Measurements from ENCODE around the gene MYO5B. TPM values are rescaled to one million over a fixed set of nuclear protein-coding genes. Genes with fewer than 3 reads are reported as not detected.

MYO5B gene
- total RNA-seq, 1 donor from 2014 or later, result 114 TPM

- no peaks in the 10 kb centered on the region for H3K36me3 ChIP-seq (ENCODE audit: control insufficient read depth, insufficient read depth, low read length)
- DNase-seq (ENCODE audit: low read depth), result no peak
Observed at GRCh38 chr18:50143294-50143693, 51.7 kb downstream of the MYO5B start.

DNA sequence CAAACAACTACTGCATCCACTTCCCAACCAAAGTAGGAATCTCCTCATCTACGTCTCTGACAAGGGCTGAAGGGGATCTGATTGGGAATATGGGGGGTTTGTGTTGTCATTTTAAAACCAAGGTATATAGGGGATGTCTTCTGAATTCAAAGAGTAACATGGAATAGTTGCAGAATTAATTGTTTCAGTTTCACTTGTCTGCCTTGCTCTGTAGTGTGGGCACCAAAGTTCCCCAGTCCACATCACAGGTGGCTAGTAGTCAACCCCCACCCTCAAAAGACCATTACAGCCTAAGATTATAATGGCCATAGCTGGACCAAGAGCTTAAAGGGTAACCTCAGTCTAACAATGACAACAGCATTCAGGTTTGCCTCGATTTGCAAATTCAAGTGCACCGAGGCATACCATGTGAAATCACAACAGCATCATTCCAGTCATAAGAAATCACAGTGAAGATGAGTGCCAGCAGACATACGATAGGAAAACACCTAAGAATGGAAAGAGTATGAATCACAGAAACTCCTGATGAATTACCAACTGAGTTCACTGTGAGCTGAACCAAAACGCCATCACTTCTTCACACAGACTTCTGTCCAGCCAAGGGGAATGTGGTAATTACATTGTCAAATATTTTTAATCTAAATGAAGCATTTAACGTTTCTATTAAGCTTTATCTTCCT, 52.4 kb downstream of the MYO5B start:
- TF ChIP-seq, protein P1, sequence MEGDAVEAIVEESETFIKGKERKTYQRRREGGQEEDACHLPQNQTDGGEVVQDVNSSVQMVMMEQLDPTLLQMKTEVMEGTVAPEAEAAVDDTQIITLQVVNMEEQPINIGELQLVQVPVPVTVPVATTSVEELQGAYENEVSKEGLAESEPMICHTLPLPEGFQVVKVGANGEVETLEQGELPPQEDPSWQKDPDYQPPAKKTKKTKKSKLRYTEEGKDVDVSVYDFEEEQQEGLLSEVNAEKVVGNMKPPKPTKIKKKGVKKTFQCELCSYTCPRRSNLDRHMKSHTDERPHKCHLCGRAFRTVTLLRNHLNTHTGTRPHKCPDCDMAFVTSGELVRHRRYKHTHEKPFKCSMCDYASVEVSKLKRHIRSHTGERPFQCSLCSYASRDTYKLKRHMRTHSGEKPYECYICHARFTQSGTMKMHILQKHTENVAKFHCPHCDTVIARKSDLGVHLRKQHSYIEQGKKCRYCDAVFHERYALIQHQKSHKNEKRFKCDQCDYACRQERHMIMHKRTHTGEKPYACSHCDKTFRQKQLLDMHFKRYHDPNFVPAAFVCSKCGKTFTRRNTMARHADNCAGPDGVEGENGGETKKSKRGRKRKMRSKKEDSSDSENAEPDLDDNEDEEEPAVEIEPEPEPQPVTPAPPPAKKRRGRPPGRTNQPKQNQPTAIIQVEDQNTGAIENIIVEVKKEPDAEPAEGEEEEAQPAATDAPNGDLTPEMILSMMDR (IDR thresholded peaks at IDR 0.05; ENCODE audit: insufficient read depth, low read length, poor library complexity, severe bottlenecking), result no peak
- H3K36me3 ChIP-seq (ENCODE audit: control insufficient read depth, insufficient read depth, low read length), result no peaks in the 10 kb centered on the region
- DNase-seq (ENCODE audit: low read depth), result no peak
- no peak overlapping the region for H3K4me3 ChIP-seq (ENCODE audit: low read depth, low read length)
- no peaks in the 10 kb centered on the region for H3K27me3 ChIP-seq (ENCODE audit: control insufficient read depth, insufficient read depth, low read length)

More at GRCh38 chr18:50143294-50143693, 51.7 kb downstream of the MYO5B start:
- TF ChIP-seq, protein P1 (IDR thresholded peaks at IDR 0.05; ENCODE audit: insufficient read depth, low read length, poor library complexity, severe bottlenecking), result no peak
- Histone ChIP-seq H3K4me3 (ENCODE audit: low read depth, low read length) (no peak overlapping the region), H3K27me3 (ENCODE audit: control insufficient read depth, insufficient read depth, low read length) (no peaks in the 10 kb centered on the region)

DNA sequence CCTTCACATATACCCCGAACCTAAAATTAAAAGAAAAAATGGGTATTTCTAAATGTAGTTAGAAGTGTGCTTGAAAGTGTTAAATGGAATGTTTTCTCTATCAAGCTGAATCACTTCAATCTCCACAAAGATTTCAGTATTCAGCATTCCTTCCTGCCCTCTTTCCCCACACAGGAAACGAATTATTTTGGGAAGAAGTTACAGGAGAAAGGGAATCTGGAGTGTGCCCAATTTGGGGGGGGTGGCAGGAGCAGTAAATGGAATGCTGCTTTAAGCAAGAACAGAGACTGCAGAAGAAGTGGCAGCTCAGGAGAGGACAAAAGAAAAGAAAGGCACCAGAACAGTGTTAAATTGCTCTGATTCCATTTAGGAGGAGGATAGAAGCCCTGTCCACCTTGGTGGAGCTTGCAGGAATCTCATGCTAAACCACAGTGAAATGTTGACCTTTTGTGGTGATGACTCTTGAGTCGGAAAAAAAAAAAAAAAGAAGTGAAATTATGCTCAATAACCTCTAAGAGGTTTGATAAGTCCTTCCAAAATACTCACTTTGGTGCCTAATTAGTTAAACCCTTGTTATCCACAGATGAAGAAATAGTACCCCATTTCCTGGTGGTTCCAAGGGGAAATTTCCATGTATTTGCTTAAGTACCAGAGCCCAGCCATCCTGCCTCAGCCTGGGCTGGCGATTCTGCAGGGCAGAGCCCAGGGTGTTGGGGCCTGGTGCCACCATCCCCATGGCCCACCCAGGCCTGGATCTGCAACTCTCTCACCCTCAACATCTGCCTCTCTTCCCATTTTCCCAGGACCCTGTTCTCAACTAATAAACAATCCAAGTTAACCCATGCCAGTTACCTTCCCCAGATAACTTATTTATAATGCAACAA, 56.5 kb downstream of the MYO5B start:
- Histone ChIP-seq H3K36me3 (ENCODE audit: control insufficient read depth, insufficient read depth, low read length) (no peaks in the 10 kb centered on the region), H3K27me3 (ENCODE audit: control insufficient read depth, insufficient read depth, low read length) (no peaks in the 10 kb centered on the region), H3K4me3 (ENCODE audit: low read depth, low read length) (no peak overlapping the region)
- TF ChIP-seq, protein P1 (IDR thresholded peaks at IDR 0.05; ENCODE audit: insufficient read depth, low read length, poor library complexity, severe bottlenecking), result no peak
- DNase-seq (ENCODE audit: low read depth), result no peak

GRCh38 chr18:50135903-50136302, 59.0 kb downstream of the MYO5B start:
- H3K27me3 ChIP-seq (ENCODE audit: control insufficient read depth, insufficient read depth, low read length), result no peaks in the 10 kb centered on the region
- no peaks in the 10 kb centered on the region for H3K36me3 ChIP-seq (ENCODE audit: control insufficient read depth, insufficient read depth, low read length)
- TF ChIP-seq, protein P1 (IDR thresholded peaks at IDR 0.05; ENCODE audit: insufficient read depth, low read length, poor library complexity, severe bottlenecking), result no peak
- no peak overlapping the region for H3K4me3 ChIP-seq (ENCODE audit: low read depth, low read length)
- DNase-seq (ENCODE audit: low read depth), result no peak

DNA sequence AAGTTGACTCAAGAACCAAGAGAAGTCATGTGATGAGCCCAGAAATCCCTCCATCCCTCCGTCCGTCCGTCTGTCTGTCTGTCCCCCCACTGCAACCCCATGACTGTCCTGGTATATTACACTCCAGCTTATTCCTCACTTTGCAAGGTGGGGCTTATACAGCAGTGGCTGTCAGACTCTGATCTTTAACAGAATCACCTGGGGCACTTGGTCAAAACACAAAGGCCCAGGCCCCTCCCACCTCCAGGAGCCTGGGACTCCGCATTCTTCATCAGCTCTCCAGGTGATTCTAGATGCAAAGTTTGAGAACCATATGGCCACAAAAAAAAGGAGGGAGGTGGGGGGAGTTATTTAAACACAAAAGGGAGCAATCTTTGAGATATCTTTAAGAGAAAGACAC, 61.4 kb downstream of the MYO5B start:
- Histone ChIP-seq H3K36me3 (ENCODE audit: control insufficient read depth, insufficient read depth, low read length) (no peaks in the 10 kb centered on the region), H3K27me3 (ENCODE audit: control insufficient read depth, insufficient read depth, low read length) (no peaks in the 10 kb centered on the region), H3K4me3 (ENCODE audit: low read depth, low read length) (no peak overlapping the region)
- no peak for DNase-seq (ENCODE audit: low read depth)
- TF ChIP-seq, protein P1 (IDR thresholded peaks at IDR 0.05; ENCODE audit: insufficient read depth, low read length, poor library complexity, severe bottlenecking), result no peak
